ENCODE data around the gene CYSRT1. TPM values are rescaled to one million over a fixed set of nuclear protein-coding genes. Genes with fewer than 3 reads are reported as not detected.

Gene CYSRT1
- total and polyA plus RNA-seq, 3 donors from 2014 or later = 3.0 to 5.6 (median 3.7) TPM

- DNase-seq = peak; percentile 85
- peak overlapping the region; percentile 18 to 36 for H3K27ac ChIP-seq
- 40 to 74% methylated on average over 6 to 17 of the region's 18 CpGs for WGBS, 2 donors
- H3K4me3 ChIP-seq = no peak overlapping the region
- no peak for TF ChIP-seq POLR2A (IDR thresholded peaks at IDR 0.05)
- no peak for TF ChIP-seq CTCF (IDR thresholded peaks at IDR 0.05)
- intact Hi-C loops (cut with DNase I; ENCODE audit: low total_unique reads) = no loop called here
- H3K36me3 ChIP-seq (ENCODE audit: low read depth, missing control alignments) = no peaks in the 10 kb centered on the region
- no peaks in the 10 kb centered on the region for H3K27me3 ChIP-seq
- H3K9me3 ChIP-seq = no peaks in the 10 kb centered on the region
- peaks cover 56% of the 10 kb centered on the region for H3K4me1 ChIP-seq
These were observed 25.6 kb downstream of the CYSRT1 start for GRCh38 chr9:137250329-137251193.

GRCh38 chr9:137251194-137251461 is 26.2 kb downstream of the CYSRT1 start, which contains the start of gene STPG3:
STPG3 (plus strand) TSS chr9:137251286; CDS start chr9:137251287, 1 bp downstream.
- no peaks in the 10 kb centered on the region for H3K9me3 ChIP-seq
- no peak for DNase-seq
- intact Hi-C loops (cut with DNase I; ENCODE audit: low total_unique reads) = no loop called here
- no peaks in the 10 kb centered on the region for H3K36me3 ChIP-seq (ENCODE audit: low read depth, missing control alignments)
- WGBS, 2 donors = 62 to 76% methylated on average over 4 of the region's 4 CpGs
- H3K27me3 ChIP-seq = no peaks in the 10 kb centered on the region
- TF ChIP-seq POLR2A (IDR thresholded peaks at IDR 0.05) (no peak), CTCF (IDR thresholded peaks at IDR 0.05) (no peak)
- no peak within 1 kb of the TSS for H3K4me3 ChIP-seq
- H3K4me1 ChIP-seq = peaks cover 59% of the 10 kb centered on the region
- H3K27ac ChIP-seq = peak within 1 kb of the TSS; percentile 18 to 36

GRCh38 chr9:137251490-137252268 is 26.7 kb downstream of the CYSRT1 start:
- intact Hi-C loops (cut with DNase I; ENCODE audit: low total_unique reads) = no loop called here
- H3K27ac ChIP-seq = peak overlapping the region; percentile 18 to 36
- 88 to 91% methylated on average over 9 to 21 of the region's 22 CpGs for WGBS, 2 donors

More at GRCh38 chr9:137251490-137252268, 26.7 kb downstream of the CYSRT1 start:
- no peak for DNase-seq
- TF ChIP-seq POLR2A (IDR thresholded peaks at IDR 0.05) = no peak
- TF ChIP-seq CTCF (IDR thresholded peaks at IDR 0.05) = no peak
- no peaks in the 10 kb centered on the region for H3K9me3 ChIP-seq
- H3K4me1 ChIP-seq = peaks cover 64% of the 10 kb centered on the region
- H3K27me3 ChIP-seq = no peaks in the 10 kb centered on the region
- H3K4me3 ChIP-seq = no peak overlapping the region
- H3K36me3 ChIP-seq (ENCODE audit: low read depth, missing control alignments) = no peaks in the 10 kb centered on the region

All from testis (tissue), 3 donors.